ENCODE data around the gene HOXA3. TPM values are rescaled to one million over a fixed set of nuclear protein-coding genes. Genes with fewer than 3 reads are reported as not detected.

Gene HOXA3
- total RNA-seq, 1 experiment from 2014 or later: 9.2 TPM

DNA sequence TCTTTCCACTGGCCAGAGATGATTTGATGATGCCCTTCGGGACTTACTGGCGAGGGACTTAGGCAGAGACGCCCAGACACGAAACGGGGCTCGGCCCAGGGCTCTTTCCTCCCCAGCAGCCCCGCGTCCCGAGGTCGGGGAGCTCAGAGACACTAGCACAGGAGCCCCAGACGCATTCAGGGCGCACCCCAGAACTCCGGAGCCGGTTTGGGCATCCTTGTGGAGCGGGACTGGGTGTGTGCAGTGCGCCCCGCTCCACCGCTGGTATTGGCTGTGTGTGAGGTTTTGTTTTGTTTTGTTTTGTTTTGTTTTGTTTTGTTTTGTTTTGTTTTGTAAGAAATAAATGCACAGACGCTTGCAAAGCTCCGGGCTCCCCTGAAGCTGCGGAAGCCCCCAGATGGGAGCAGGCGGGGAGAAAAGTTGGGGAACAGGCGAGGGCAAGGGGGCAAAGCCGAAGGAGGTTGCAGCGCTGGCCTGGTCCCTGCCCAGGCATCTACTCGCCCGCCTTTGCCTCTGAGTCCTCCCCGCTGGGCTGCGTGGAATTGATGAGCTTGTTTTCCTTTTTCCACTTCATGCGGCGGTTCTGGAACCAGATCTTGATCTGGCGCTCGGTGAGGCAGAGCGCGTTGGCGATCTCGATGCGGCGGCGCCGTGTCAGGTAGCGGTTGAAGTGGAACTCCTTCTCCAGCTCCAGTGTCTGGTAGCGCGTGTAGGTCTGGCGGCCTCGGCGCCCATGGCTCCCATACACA is 7.0 kb downstream of the HOXA3 start:
- peaks cover 8 to 12% of the 10 kb centered on the region in 2 experiments; a peak in 3 of 4 replicates for H3K36me3 ChIP-seq (ENCODE audit: control insufficient read depth in 1 of 2, insufficient read depth in 2 of 2, low read length in 2 of 2)
- no peaks in the 10 kb centered on the region for H3K9me2 ChIP-seq (ENCODE audit: insufficient read depth)
- ChIA-PET CTCF (no interaction called here), POLR2A (no interaction called here), RAD21 (ENCODE audit: low non-redundant PET in 1 of 2, low total read pairs in 2 of 2, uncharacterized antibody in 2 of 2, unreplicated experiment in 2 of 2) (no interaction called here)
- ATAC-seq (no peak), DNase-seq (ENCODE audit: low read depth, low spot score) (no peak)
- H3K4me1 ChIP-seq (ENCODE audit: control insufficient read depth in 1 of 2, insufficient read depth in 2 of 2, low read length in 2 of 2): peaks cover 15 to 31% of the 10 kb centered on the region in 2 experiments
- no peak overlapping the region for H3K4me3 ChIP-seq (replicated peaks in 1 of 2; ENCODE audit: low read depth in 1 of 2, low read length in 2 of 2)
- intact Hi-C loops (cut with micrococcal nuclease): no loop called here
- no peak for TF ChIP-seq MAX (IDR thresholded peaks at IDR 0.05)
- no peak for TF ChIP-seq SP1 (IDR thresholded peaks at IDR 0.05; ENCODE audit: low read depth)
- no peak for TF ChIP-seq YY1 (IDR thresholded peaks at IDR 0.05; ENCODE audit: extremely low read depth, insufficient replicate concordance, low read depth, low read length)
- TF ChIP-seq CBX3 (IDR thresholded peaks at IDR 0.05; ENCODE audit: low read depth): no peak
- no peak for TF ChIP-seq ZNF274 (IDR thresholded peaks at IDR 0.05; ENCODE audit: low read depth, low read length)
- TF ChIP-seq FOSL1 (IDR thresholded peaks at IDR 0.05; ENCODE audit: low read depth): no peak
- TF ChIP-seq RAD21 (IDR thresholded peaks at IDR 0.05; ENCODE audit: low read depth): no peak
- TF ChIP-seq, protein P1, sequence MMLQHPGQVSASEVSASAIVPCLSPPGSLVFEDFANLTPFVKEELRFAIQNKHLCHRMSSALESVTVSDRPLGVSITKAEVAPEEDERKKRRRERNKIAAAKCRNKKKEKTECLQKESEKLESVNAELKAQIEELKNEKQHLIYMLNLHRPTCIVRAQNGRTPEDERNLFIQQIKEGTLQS (IDR thresholded peaks at IDR 0.05): no peak
- TF ChIP-seq CTCF (IDR thresholded peaks at IDR 0.05 in 2 of 3, conservative IDR thresholded peaks at IDR 0.05 in 1 of 3; ENCODE audit: borderline replicate concordance in 1 of 3, insufficient read depth in 1 of 3, low read depth in 2 of 3, low read length in 2 of 3): no peak
- TF ChIP-seq EGR1 (IDR thresholded peaks at IDR 0.05; ENCODE audit: low read depth): no peak
- no peak for TF ChIP-seq ZBTB33 (IDR thresholded peaks at IDR 0.05; ENCODE audit: extremely low read depth, insufficient replicate concordance, low read length)
- H3K27ac ChIP-seq (ENCODE audit: low read depth, low read length): no peak overlapping the region
- no peaks in the 10 kb centered on the region for H3K9me3 ChIP-seq (ENCODE audit: control insufficient read depth in 1 of 2, insufficient read depth in 1 of 2, low read depth in 1 of 2, low read length in 2 of 2)
- peaks cover 32% of the 10 kb centered on the region for H3K79me2 ChIP-seq (ENCODE audit: insufficient read depth, low read length)
- H3K9ac ChIP-seq (ENCODE audit: low read length): no peak overlapping the region
- H2AFZ ChIP-seq (ENCODE audit: low read depth, low read length, poor library complexity, severe bottlenecking): no peak overlapping the region
- H4K20me1 ChIP-seq (ENCODE audit: insufficient read depth): no peaks in the 10 kb centered on the region
- H3K27me3 ChIP-seq (ENCODE audit: insufficient read depth, low read length): no peaks in the 10 kb centered on the region
- no peak overlapping the region for H3K4me2 ChIP-seq (ENCODE audit: low read length)
- no TSS peak for BruUV-seq (replicated peaks)

Data from HCT116 (cell line).